Effector memory CD8-positive, alpha-beta T cell (primary cell): Measurements from ENCODE around the gene AHSP.
"Not testable (repeated sequence)": the region's sequence is repeated elsewhere in the genome, so short reads cannot be mapped to it uniquely, and the experiment has no call there.

ENCODE experiments used
- ATAC-seq: fragments of 150-1000 bp; cut with Tn5 transposase; replicated peaks from 2 replicates; pipeline ENCODE4 v1.10.0; 2021; ENCODE audit warnings: mild to moderate bottlenecking, moderate library complexity
- DNase-seq, 3 experiments: peaks; one replicate each; pipeline ENCODE4 v3.0.0; 2021
- H3K27ac Mint-ChIP-seq, 2 donors: one replicate each; pipeline ENCODE4 v1.8.0; 2022; ENCODE audit warnings: mild to moderate bottlenecking in 2 of 2, mixed read lengths in 2 of 2, moderate library complexity in 2 of 2
- H3K27me3 Mint-ChIP-seq, 2 donors: one replicate each; pipeline ENCODE4 v1.8.0; 2022; ENCODE audit warnings: mixed read lengths in 2 of 2
- H3K36me3 Mint-ChIP-seq: one replicate; pipeline ENCODE4 v1.8.0; 2022; ENCODE audit warnings: mild to moderate bottlenecking, moderate library complexity, mixed read lengths; ENCODE audit not compliant: insufficient read depth
- H3K4me1 Mint-ChIP-seq, 2 donors: one replicate each; pipeline ENCODE4 v1.8.0; 2022; ENCODE audit warnings: low read depth in 2 of 2, mixed read lengths in 2 of 2
- H3K4me3 Mint-ChIP-seq, 2 donors: one replicate each; pipeline ENCODE4 v1.8.0; 2022; ENCODE audit warnings: mild to moderate bottlenecking in 2 of 2, mixed read lengths in 2 of 2, moderate library complexity in 2 of 2
- H3K9me3 Mint-ChIP-seq, 2 donors: one replicate each; pipeline ENCODE4 v1.8.0; 2022; ENCODE audit warnings: mixed read lengths in 2 of 2
- total RNA-seq, 9 experiments: gene quantifications; one replicate each; lab custom pipeline; 2026; lab: John Stamatoyannopoulos, UW

The AHSP gene, protein sequence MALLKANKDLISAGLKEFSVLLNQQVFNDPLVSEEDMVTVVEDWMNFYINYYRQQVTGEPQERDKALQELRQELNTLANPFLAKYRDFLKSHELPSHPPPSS
- total RNA-seq = 0 reads per million in 9 experiments

DNA sequence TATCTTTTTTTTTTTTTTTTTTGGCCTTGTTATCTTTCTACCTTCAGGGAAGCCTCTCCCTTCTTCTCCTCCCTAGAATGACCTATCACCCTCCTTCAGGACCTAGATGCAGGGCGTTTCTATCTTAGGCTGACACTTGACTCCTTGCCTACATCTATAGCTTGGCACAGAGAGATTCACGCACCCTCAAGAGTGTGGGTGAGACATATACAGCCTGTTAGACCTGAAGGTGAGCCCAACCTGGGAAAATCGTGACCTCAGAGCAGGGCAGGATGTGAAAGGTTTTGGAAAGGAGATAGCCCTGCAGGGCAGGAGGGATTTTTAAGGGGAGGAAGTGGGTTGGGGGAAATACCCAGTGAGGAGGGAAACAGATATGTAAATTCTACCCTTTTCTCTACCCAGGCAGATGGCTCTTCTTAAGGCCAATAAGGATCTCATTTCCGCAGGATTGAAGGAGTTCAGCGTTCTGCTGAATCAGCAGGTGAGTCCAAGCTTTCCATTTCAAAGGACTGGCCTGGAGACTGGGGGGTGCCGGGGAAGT is at the start of gene AHSP:
AHSP (plus strand) TSS at position 167 of the 541 bp plus-strand sequence; CDS start at position 407, 240 bp downstream.
- Mint-ChIP-seq H3K36me3 (no peaks in the 10 kb centered on the region), H3K27me3 (peaks cover 26 to 30% of the 10 kb centered on the region in 2 donors), H3K4me3 (no peak within 1 kb of the TSS), H3K4me1 (peaks cover 0 to 2% of the 10 kb centered on the region in 2 donors), H3K9me3 (no peaks in the 10 kb centered on the region), H3K27ac (peak within 1 kb of the TSS in 1 of 2 donors; percentile 9)
- ATAC-seq = no peak
- DNase-seq = no peak

DNA sequence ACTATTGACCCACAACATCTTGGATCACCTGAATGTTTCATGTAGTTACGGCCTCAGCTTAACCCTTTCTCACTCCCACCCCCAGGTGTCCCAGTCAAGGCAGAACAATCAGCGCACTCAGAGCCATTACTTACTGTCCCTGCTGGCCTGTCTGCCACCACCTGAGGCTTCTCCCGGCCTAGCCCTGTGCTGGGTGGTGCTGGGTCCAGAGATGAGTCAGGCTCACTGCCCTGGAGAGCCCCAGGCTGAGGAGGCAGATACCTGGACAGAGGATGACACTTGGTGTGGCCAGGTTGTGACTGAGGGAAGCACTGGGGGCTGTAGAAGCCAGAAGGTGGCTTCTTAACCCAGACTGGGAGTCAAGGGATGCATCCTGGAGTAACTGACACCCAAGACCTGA is 48.7 kb upstream of the AHSP start:
- Mint-ChIP-seq H3K36me3 (peaks cover 11% of the 10 kb centered on the region), H3K4me3 (no peak overlapping the region), H3K27ac (no peak overlapping the region), H3K27me3 (no peaks in the 10 kb centered on the region), H3K9me3 (no peaks in the 10 kb centered on the region), H3K4me1 (peaks cover 15 to 19% of the 10 kb centered on the region in 2 donors)
- ATAC-seq (no peak), DNase-seq (no peak)

GRCh38 chr16:31479751-31480150 is 47.9 kb upstream of the AHSP start:
- Mint-ChIP-seq H3K27me3 (no peaks in the 10 kb centered on the region), H3K27ac (no peak overlapping the region), H3K4me1 (peaks cover 15 to 19% of the 10 kb centered on the region in 2 donors), H3K4me3 (no peak overlapping the region), H3K9me3 (no peaks in the 10 kb centered on the region), H3K36me3 (peaks cover 11% of the 10 kb centered on the region)
- ATAC-seq (no peak), DNase-seq (no peak)

DNA sequence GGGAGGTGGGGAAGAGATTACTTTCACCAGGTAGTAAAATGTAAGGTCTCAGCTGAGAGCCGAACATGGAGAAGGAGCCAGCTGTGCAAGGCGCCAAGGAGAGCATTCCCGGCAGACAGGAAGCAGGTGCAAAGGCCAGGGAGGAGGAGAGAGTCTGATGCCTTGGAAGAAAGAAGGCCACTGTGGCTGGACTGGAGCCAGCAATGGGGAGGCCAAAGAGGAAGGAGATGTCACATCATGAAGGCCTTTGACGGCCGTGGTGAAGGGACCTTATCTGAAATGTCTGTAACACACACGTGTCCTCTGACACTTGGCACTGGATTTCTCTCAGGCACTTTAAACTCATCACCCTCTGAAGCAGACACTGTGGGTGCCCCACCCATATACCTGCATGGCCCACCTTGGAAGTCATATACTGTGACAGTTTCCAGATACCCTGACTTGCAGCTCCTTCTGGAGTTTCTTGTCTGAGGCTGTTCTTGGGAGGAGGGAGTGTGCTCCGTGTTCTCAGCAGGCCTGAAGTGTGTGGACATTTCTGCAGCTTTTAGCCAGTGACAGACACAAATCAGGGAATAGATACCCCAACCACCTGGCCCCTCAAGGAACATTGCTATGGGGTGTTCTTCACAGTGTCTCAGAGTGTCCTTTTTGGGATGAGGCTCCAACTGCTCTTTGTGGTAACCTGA is 46.7 kb upstream of the AHSP start:
- no peak for ATAC-seq
- Mint-ChIP-seq H3K27ac (no peak overlapping the region), H3K27me3 (no peaks in the 10 kb centered on the region), H3K4me1 (peaks cover 14 to 18% of the 10 kb centered on the region in 2 donors), H3K4me3 (no peak overlapping the region), H3K36me3 (peaks cover 11% of the 10 kb centered on the region), H3K9me3 (no peaks in the 10 kb centered on the region)
- DNase-seq = no peak

- Mint-ChIP-seq H3K36me3 (peaks cover 9% of the 10 kb centered on the region), H3K4me3 (no peak within 1 kb of the TSS), H3K27ac (no peak within 1 kb of the TSS), H3K27me3 (no peaks in the 10 kb centered on the region), H3K9me3 (no peaks in the 10 kb centered on the region), H3K4me1 (peaks cover 5 to 11% of the 10 kb centered on the region in 2 donors)
- no peak for ATAC-seq
- DNase-seq = no peak
Observed at GRCh38 chr16:31483081-31483480, 44.6 kb upstream of the AHSP start, which contains the start of gene SLC5A2. Gene SLC5A2, plus strand, starts transcription at chr16:31483123. Its CDS starts 14 bp downstream, at chr16:31483137.

DNA sequence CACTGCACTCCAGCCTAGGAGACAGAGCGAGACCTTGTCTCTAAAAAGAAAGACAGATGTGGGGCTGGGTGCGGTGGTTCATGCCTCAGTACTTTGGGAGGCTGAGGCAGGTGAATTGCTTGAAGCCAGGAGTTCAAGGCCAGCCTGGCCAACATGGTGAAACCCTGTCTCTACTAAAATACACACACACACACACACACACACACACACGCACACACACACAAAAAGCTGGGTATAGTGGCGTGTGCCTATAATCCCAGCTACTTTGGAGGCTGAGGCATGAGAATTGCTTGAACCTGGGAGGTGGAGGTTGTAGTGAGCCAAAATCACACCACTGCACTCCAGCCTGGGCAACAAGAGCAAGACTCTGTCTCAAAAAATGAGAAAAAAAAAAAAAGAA is 43.7 kb upstream of the AHSP start:
- DNase-seq, H3K27me3 Mint-ChIP-seq, H3K4me1 Mint-ChIP-seq, H3K36me3 Mint-ChIP-seq, H3K9me3 Mint-ChIP-seq, ATAC-seq, H3K4me3 Mint-ChIP-seq: not testable (repeated sequence)
- peak overlapping the region in 1 of 2 donors; percentile 41 for H3K27ac Mint-ChIP-seq

GRCh38 chr16:31484491-31485171 is 43.1 kb upstream of the AHSP start:
- no peak for ATAC-seq
- Mint-ChIP-seq H3K27me3 (no peaks in the 10 kb centered on the region), H3K27ac (peak overlapping the region in 1 of 2 donors; percentile 41), H3K4me3 (no peak overlapping the region), H3K36me3 (peaks cover 10% of the 10 kb centered on the region), H3K9me3 (no peaks in the 10 kb centered on the region), H3K4me1 (peaks cover 4 to 8% of the 10 kb centered on the region in 2 donors)
- DNase-seq = no peak

- peak overlapping the region; percentile 91 to 92 for H3K4me3 Mint-ChIP-seq
- peak overlapping the region in 1 of 2 donors; percentile 51 for H3K27ac Mint-ChIP-seq
- H3K36me3 Mint-ChIP-seq = peaks cover 10% of the 10 kb centered on the region
- ATAC-seq (no peak), DNase-seq (no peak)
- no peaks in the 10 kb centered on the region for H3K27me3 Mint-ChIP-seq
- peaks cover 4 to 8% of the 10 kb centered on the region in 2 donors for H3K4me1 Mint-ChIP-seq
- no peaks in the 10 kb centered on the region for H3K9me3 Mint-ChIP-seq
Observed at GRCh38 chr16:31485571-31485970, 42.1 kb upstream of the AHSP start.

DNA sequence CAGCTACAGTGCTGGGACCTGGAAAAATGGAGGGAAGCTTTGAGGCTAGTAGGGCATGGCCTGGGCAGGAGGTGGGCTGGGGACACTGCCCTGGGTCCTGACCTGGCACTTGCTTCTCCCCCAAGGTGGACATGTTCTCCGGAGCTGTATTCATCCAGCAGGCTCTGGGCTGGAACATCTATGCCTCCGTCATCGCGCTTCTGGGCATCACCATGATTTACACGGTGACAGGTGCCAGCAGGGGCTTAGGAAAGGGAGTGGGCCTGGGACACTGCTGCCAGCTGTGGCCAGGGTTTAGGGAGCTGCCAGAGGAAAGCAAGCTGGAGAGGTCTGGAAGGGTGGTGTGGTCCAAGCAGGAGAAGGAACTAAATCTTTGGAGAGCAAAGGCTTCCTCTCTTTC is 41.7 kb upstream of the AHSP start:
- DNase-seq = no peak
- Mint-ChIP-seq H3K4me3 (peak overlapping the region; percentile 91 to 92), H3K36me3 (peaks cover 12% of the 10 kb centered on the region)

GRCh38 chr16:31487071-31487719 is 40.5 kb upstream of the AHSP start:
- Mint-ChIP-seq H3K27ac (peak overlapping the region; percentile 60 to 72), H3K36me3 (peaks cover 15% of the 10 kb centered on the region), H3K9me3 (no peaks in the 10 kb centered on the region), H3K4me3 (peak overlapping the region; percentile 91 to 92), H3K27me3 (no peaks in the 10 kb centered on the region), H3K4me1 (peaks cover 4 to 8% of the 10 kb centered on the region in 2 donors)
- ATAC-seq = no peak
- no peak for DNase-seq

More for the DNA sequence above, 41.7 kb upstream of the AHSP start:
- H3K9me3 Mint-ChIP-seq = no peaks in the 10 kb centered on the region
- ATAC-seq = no peak
- peak overlapping the region in 1 of 2 donors; percentile 51 for H3K27ac Mint-ChIP-seq
- H3K27me3 Mint-ChIP-seq = no peaks in the 10 kb centered on the region
- peaks cover 4 to 8% of the 10 kb centered on the region in 2 donors for H3K4me1 Mint-ChIP-seq

GRCh38 chr16:31487720-31488467 is 39.8 kb upstream of the AHSP start:
- Mint-ChIP-seq H3K9me3 (no peaks in the 10 kb centered on the region), H3K27me3 (no peaks in the 10 kb centered on the region), H3K36me3 (peaks cover 15% of the 10 kb centered on the region), H3K4me1 (peaks cover 4 to 8% of the 10 kb centered on the region in 2 donors), H3K27ac (peak overlapping the region; percentile 60 to 72), H3K4me3 (peak overlapping the region; percentile 91 to 92)
- peak; percentile 61 to 73 (median 71) for DNase-seq
- peak; percentile 86 for ATAC-seq

DNA sequence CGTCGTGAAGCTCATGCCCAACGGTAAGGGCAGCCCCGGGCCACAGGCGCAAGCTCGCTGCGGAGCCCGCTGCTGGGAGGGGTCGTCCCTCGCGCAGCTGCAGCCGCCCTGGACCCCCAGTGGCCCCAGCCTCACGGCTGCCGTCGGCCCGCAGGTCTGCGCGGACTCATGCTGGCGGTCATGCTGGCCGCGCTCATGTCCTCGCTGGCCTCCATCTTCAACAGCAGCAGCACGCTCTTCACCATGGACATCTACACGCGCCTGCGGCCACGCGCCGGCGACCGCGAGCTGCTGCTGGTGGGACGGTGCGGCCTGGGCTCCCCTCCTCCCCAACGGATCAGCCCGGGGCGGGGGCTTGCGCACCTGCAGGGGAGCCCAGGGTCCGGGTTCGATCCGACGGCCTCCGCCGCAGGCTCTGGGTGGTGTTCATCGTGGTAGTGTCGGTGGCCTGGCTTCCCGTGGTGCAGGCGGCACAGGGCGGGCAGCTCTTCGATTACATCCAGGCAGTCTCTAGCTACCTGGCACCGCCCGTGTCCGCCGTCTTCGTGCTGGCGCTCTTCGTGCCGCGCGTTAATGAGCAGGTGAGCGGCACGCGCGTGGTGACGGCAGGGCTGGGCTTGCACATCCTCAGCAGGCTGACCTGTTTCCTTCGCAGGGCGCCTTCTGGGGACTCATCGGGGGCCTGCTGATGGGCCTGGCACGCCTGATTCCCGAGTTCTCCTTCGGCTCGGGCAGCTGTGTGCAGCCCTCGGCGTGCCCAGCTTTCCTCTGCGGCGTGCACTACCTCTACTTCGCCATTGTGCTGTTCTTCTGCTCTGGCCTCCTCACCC is 39.0 kb upstream of the AHSP start:
- no peak for DNase-seq
- H3K27me3 Mint-ChIP-seq = no peaks in the 10 kb centered on the region
- peaks cover 15% of the 10 kb centered on the region for H3K36me3 Mint-ChIP-seq
- peak overlapping the region; percentile 91 to 92 for H3K4me3 Mint-ChIP-seq
- H3K9me3 Mint-ChIP-seq = no peaks in the 10 kb centered on the region
- no peak for ATAC-seq
- no peak overlapping the region for H3K27ac Mint-ChIP-seq
- peaks cover 4 to 8% of the 10 kb centered on the region in 2 donors for H3K4me1 Mint-ChIP-seq
